ENCODE data around the gene PITPNM1.
"Not testable (repeated sequence)": the region's sequence is repeated elsewhere in the genome, so short reads cannot be mapped to it uniquely, and the experiment has no call there.

PITPNM1 gene

GRCh38 chr11:67504950-67505581 is at the start of gene PITPNM1:
Gene PITPNM1 (minus strand): TSS chr11:67505363. CDS start chr11:67504180, 1,183 bp downstream.
- DNase-seq: peak; percentile 65

- DNase-seq: not testable (repeated sequence)
These were observed 46.5 kb upstream of the PITPNM1 start for GRCh38 chr11:67551697-67552096.

GRCh38 chr11:67551127-67551526 is 46.0 kb upstream of the PITPNM1 start:
- DNase-seq: no peak

GRCh38 chr11:67548555-67549110 is 43.5 kb upstream of the PITPNM1 start:
- DNase-seq: no peak

- not testable (repeated sequence) for DNase-seq
These were observed 42.9 kb upstream of the PITPNM1 start for GRCh38 chr11:67548112-67548511.

GRCh38 chr11:67545280-67545679 is 40.1 kb upstream of the PITPNM1 start:
- peak; percentile 12 for DNase-seq

GRCh38 chr11:67544616-67545242 is 39.6 kb upstream of the PITPNM1 start:
- no peak for DNase-seq

- DNase-seq: no peak
These were observed 38.4 kb upstream of the PITPNM1 start for GRCh38 chr11:67543585-67543984.

GRCh38 chr11:67542971-67543370 is 37.8 kb upstream of the PITPNM1 start:
- DNase-seq: no peak

GRCh38 chr11:67542169-67542568 is 37.0 kb upstream of the PITPNM1 start:
- no peak for DNase-seq

GRCh38 chr11:67541198-67541597 is 36.0 kb upstream of the PITPNM1 start:
- DNase-seq: no peak

GRCh38 chr11:67539550-67539949 is 34.4 kb upstream of the PITPNM1 start:
- no peak for DNase-seq

GRCh38 chr11:67538823-67539505 is 33.8 kb upstream of the PITPNM1 start:
- DNase-seq: no peak

- DNase-seq: no peak
These were observed 33.1 kb upstream of the PITPNM1 start for GRCh38 chr11:67538306-67538705.

GRCh38 chr11:67535561-67535960 is 30.4 kb upstream of the PITPNM1 start:
- no peak for DNase-seq

- no peak for DNase-seq
These were observed 29.0 kb upstream of the PITPNM1 start for GRCh38 chr11:67534070-67534679.

GRCh38 chr11:67532889-67533288 is 27.7 kb upstream of the PITPNM1 start:
- no peak for DNase-seq

- DNase-seq: no peak
These were observed 25.1 kb upstream of the PITPNM1 start for GRCh38 chr11:67530282-67530592.

- DNase-seq: no peak
These were observed 23.2 kb upstream of the PITPNM1 start for GRCh38 chr11:67528376-67528775.

GRCh38 chr11:67525275-67525976 is 20.3 kb upstream of the PITPNM1 start:
- no peak for DNase-seq

GRCh38 chr11:67524480-67524808 is 19.3 kb upstream of the PITPNM1 start:
- no peak for DNase-seq

- DNase-seq: no peak
These were observed 18.7 kb upstream of the PITPNM1 start for GRCh38 chr11:67523556-67524479.
